ENCODE data around the gene POLR2F.

Gene POLR2F

DNA sequence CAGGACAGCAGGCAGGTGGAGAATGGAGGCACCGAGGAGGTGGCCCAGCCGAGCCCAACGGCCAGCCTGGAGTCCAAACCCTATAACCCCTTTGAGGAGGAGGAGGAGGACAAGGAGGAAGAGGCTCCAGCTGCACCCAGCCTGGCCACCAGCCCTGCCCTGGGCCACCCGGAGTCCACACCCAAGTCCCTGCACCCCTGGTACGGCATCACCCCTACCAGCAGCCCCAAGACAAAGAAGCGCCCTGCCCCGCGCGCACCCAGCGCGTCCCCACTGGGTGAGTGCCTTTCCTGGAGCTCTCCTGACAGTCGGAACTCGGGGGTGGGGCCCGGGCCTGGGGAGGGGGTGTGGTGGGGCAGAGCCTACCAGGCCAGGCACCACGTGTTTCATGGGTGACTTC lies 27.7 kb upstream of the POLR2F start:
- Histone ChIP-seq H3F3A (ENCODE audit: control insufficient read depth, insufficient read depth) (no peaks in the 10 kb centered on the region), H3K9me3 (ENCODE audit: control insufficient read depth, insufficient read depth, low read length) (no peaks in the 10 kb centered on the region), H3K27me3 (ENCODE audit: control insufficient read depth, low read length) (no peaks in the 10 kb centered on the region), H3K4me1 (ENCODE audit: control insufficient read depth, low read length) (peaks cover 1% of the 10 kb centered on the region), H3K36me3 (ENCODE audit: control insufficient read depth, low read length) (no peaks in the 10 kb centered on the region), H3K4me2 (ENCODE audit: low read length) (no peak overlapping the region), H3K9me2 (replicated peaks; ENCODE audit: control insufficient read depth, low read length) (no peaks in the 10 kb centered on the region), H3K27ac (ENCODE audit: low read depth, low read length) (no peak overlapping the region), H3K79me2 (ENCODE audit: control insufficient read depth, low read length) (no peaks in the 10 kb centered on the region), H4K20me1 (ENCODE audit: control insufficient read depth, insufficient read depth, low read depth, low read length) (peaks cover 3% of the 10 kb centered on the region; the same call in 1 of the 2 replicates), H3K4me3 (ENCODE audit: low read length) (no peak overlapping the region)
- TF ChIP-seq EZH2phosphoT487 (IDR thresholded peaks at IDR 0.05; ENCODE audit: borderline replicate concordance, low read length): no peak
- TF ChIP-seq, protein P1, sequence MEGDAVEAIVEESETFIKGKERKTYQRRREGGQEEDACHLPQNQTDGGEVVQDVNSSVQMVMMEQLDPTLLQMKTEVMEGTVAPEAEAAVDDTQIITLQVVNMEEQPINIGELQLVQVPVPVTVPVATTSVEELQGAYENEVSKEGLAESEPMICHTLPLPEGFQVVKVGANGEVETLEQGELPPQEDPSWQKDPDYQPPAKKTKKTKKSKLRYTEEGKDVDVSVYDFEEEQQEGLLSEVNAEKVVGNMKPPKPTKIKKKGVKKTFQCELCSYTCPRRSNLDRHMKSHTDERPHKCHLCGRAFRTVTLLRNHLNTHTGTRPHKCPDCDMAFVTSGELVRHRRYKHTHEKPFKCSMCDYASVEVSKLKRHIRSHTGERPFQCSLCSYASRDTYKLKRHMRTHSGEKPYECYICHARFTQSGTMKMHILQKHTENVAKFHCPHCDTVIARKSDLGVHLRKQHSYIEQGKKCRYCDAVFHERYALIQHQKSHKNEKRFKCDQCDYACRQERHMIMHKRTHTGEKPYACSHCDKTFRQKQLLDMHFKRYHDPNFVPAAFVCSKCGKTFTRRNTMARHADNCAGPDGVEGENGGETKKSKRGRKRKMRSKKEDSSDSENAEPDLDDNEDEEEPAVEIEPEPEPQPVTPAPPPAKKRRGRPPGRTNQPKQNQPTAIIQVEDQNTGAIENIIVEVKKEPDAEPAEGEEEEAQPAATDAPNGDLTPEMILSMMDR (IDR thresholded peaks at IDR 0.05; ENCODE audit: low read depth, low read length, poor library complexity, severe bottlenecking): no peak

DNA sequence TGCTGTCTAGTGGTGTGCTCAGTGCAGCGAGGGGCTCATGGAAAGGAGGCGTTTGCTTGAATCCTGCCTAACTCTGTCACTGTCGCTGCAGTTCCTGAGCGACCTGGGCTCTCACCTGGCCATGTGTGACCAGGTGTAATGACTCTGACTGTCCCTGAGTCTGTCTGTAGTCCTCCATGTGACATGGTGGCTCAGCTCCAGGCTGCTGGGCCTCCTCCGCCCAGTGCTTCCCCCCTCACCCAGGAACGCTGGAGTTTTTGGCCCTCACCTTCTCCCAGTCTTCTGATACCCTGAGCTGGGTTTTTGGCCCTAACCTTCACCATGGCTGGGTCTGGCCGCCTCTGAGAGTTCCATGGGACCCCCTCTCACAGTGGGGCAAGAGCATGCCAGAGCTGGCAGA lies 27.1 kb upstream of the POLR2F start:
- H3K4me1 ChIP-seq (ENCODE audit: control insufficient read depth, low read length): peaks cover 4% of the 10 kb centered on the region
- H3K79me2 ChIP-seq (ENCODE audit: control insufficient read depth, low read length): no peaks in the 10 kb centered on the region
- H3K4me2 ChIP-seq (ENCODE audit: low read length): no peak overlapping the region
- TF ChIP-seq, protein P1 (IDR thresholded peaks at IDR 0.05; ENCODE audit: low read depth, low read length, poor library complexity, severe bottlenecking): no peak
- no peak for TF ChIP-seq EZH2phosphoT487 (IDR thresholded peaks at IDR 0.05; ENCODE audit: borderline replicate concordance, low read length)
- H3K4me3 ChIP-seq (ENCODE audit: low read length): no peak overlapping the region
- no peaks in the 10 kb centered on the region for H3K9me2 ChIP-seq (replicated peaks; ENCODE audit: control insufficient read depth, low read length)
- no peak overlapping the region for H3K27ac ChIP-seq (ENCODE audit: low read depth, low read length)
- H3F3A ChIP-seq (ENCODE audit: control insufficient read depth, insufficient read depth): no peaks in the 10 kb centered on the region
- no peaks in the 10 kb centered on the region for H3K27me3 ChIP-seq (ENCODE audit: control insufficient read depth, low read length)
- H3K36me3 ChIP-seq (ENCODE audit: control insufficient read depth, low read length): no peaks in the 10 kb centered on the region
- peaks cover 3% of the 10 kb centered on the region; the same call in 1 of the 2 replicates for H4K20me1 ChIP-seq (ENCODE audit: control insufficient read depth, insufficient read depth, low read depth, low read length)
- no peaks in the 10 kb centered on the region for H3K9me3 ChIP-seq (ENCODE audit: control insufficient read depth, insufficient read depth, low read length)

DNA sequence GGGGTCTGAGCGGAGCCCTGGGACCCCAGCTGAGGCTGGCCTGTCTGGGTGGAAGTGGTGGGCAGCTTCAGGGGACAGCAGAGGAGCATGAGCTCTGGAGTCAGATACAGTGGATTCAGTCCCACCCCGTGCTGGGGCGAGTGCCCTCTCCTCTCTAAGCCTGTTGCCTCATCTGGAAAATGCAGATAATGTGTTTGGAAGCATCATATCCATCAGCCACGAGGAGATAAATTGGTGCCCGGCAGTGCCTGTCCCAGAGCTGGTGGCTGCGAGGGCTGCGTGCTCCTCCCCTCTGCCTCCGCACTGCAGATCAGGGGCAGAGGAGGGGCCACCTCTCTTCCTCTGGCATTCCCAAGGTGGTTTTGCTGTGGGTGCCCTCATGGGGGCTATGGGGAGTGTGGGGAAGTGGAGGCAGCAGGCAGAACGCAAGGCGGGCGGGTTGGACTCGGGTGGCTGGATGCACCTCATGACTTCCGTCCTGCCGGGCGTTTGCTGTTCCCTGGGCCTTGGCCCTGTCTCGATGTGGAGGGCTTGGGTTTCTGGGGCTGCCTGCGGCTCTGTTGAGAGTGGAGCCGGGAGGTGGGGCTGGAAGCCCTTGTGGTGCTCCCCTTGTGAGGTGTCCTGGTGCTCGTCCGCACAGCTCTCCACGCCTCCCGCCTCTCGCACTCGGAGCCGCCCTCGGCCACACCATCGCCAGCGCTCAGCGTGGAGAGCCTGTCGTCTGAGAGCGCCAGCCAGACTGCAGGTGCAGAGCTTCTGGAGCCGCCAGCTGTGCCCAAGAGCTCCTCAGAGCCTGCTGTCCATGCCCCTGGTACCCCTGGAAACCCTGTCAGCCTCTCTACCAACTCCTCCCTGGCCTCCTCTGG lies 26.5 kb upstream of the POLR2F start:
- Histone ChIP-seq H3K27me3 (ENCODE audit: control insufficient read depth, low read length) (no peaks in the 10 kb centered on the region), H3K9me2 (replicated peaks; ENCODE audit: control insufficient read depth, low read length) (no peaks in the 10 kb centered on the region), H3K4me2 (ENCODE audit: low read length) (no peak overlapping the region), H3K27ac (ENCODE audit: low read depth, low read length) (no peak overlapping the region), H3K4me1 (ENCODE audit: control insufficient read depth, low read length) (peaks cover 6% of the 10 kb centered on the region), H4K20me1 (ENCODE audit: control insufficient read depth, insufficient read depth, low read depth, low read length) (peaks cover 3% of the 10 kb centered on the region; the same call in 1 of the 2 replicates), H3K9me3 (ENCODE audit: control insufficient read depth, insufficient read depth, low read length) (no peaks in the 10 kb centered on the region), H3K79me2 (ENCODE audit: control insufficient read depth, low read length) (no peaks in the 10 kb centered on the region), H3K36me3 (ENCODE audit: control insufficient read depth, low read length) (no peaks in the 10 kb centered on the region), H3F3A (ENCODE audit: control insufficient read depth, insufficient read depth) (no peaks in the 10 kb centered on the region), H3K4me3 (ENCODE audit: low read length) (no peak overlapping the region)
- TF ChIP-seq EZH2phosphoT487 (IDR thresholded peaks at IDR 0.05; ENCODE audit: borderline replicate concordance, low read length): no peak
- TF ChIP-seq, protein P1 (IDR thresholded peaks at IDR 0.05; ENCODE audit: low read depth, low read length, poor library complexity, severe bottlenecking): no peak

Data from DOHH2 (cell line).